GM08714 (cell line): Measurements from ENCODE around the gene TRIM69.
A peak's percentile ranks its signal among the peaks of the same experiment; 100 is the strongest.
"Not testable (repeated sequence)": the region's sequence is repeated elsewhere in the genome, so short reads cannot be mapped to it uniquely, and the experiment has no call there.

ENCODE experiments used
- H3K4me3 ChIP-seq: fragments of 200-500 bp; sonication (Bioruptor generic); 2 replicates; pipeline ENCODE4 v1.5.1; 2014; ENCODE audit warnings: mild to moderate bottlenecking, low read length, inconsistent platforms
- ZNF274 ChIP-seq: IDR thresholded peaks from 2 replicates; pipeline ENCODE4 v1.6.1; 2012; ENCODE audit warnings: mild to moderate bottlenecking, low read depth, low read length

TRIM69 gene

GRCh38 chr15:44711743-44712345 lies 24.5 kb upstream of the TRIM69 start:
- H3K4me3 ChIP-seq = peak overlapping the region; percentile 96
- TF ChIP-seq ZNF274 = no peak

- TF ChIP-seq ZNF274 = no peak
- H3K4me3 ChIP-seq = peak overlapping the region; percentile 96
Observed at GRCh38 chr15:44712346-44713005, 23.9 kb upstream of the TRIM69 start.

- H3K4me3 ChIP-seq = peak overlapping the region; percentile 96
- no peak for TF ChIP-seq ZNF274
Observed at GRCh38 chr15:44713006-44713966, 23.0 kb upstream of the TRIM69 start.

- peak overlapping the region; percentile 96 for H3K4me3 ChIP-seq
- no peak for TF ChIP-seq ZNF274
Observed at GRCh38 chr15:44715142-44715796, 21.1 kb upstream of the TRIM69 start.

DNA sequence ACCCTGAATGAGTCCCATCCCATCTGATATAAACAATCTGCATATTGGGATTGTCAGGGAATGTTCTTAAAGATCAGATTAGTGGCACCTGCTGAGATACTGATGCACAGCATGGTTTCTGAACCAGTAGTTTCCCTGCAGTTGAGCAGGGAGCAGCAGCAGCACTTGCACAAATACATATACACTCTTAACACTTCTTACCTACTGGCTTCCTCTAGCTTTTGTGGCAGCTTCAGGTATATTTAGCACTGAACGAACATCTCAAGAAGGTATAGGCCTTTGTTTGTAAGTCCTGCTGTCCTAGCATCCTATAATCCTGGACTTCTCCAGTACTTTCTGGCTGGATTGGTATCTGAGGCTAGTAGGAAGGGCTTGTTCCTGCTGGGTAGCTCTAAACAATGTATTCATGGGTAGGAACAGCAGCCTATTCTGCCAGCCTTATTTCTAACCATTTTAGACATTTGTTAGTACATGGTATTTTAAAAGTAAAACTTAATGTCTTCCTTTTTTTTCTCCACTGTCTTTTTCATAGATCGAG lies 20.5 kb upstream of the TRIM69 start:
- H3K4me3 ChIP-seq = peak overlapping the region; percentile 96
- no peak for TF ChIP-seq ZNF274

- TF ChIP-seq ZNF274 = no peak
- H3K4me3 ChIP-seq = no peak overlapping the region
Observed at GRCh38 chr15:44716983-44717602, 19.2 kb upstream of the TRIM69 start.

DNA sequence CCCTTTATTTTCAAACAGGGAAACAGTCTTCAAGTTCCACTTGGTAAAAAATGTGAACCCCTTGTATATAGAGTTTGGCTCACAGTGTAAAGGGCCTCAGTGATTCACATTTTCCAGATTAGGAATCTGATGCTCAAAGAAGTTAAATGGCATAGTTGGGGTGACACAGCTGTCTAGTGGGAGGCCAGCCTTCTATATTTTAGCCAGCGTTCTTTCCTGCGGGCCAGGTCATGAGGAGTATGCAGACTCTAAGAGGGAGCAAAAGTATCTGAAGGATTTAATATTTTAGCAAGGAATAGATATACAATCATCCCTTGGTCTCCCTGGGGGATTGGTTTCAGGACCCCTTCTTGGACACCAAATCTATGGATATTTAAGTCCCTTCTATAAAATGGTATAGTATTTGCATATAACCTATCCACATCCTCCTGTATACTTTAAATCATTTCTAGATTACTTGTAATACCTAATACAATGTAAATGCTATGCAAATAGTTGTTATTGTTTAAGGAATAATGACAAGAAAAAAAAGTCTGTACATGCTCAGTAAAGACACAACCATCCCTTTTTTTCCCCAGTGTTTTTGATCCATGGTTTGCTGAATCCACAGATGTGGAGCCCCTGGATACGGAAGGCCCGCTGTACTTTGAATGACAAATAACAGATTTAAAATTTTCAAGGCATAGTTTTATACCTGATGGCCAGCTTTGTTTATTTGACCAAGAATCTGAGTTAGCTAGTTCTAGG lies 18.0 kb upstream of the TRIM69 start:
- peak overlapping the region; percentile 14; the same call in 1 of the 2 replicates for H3K4me3 ChIP-seq
- no peak for TF ChIP-seq ZNF274

- TF ChIP-seq ZNF274 = no peak
- no peak overlapping the region for H3K4me3 ChIP-seq
Observed at GRCh38 chr15:44718927-44719292, 17.4 kb upstream of the TRIM69 start.

GRCh38 chr15:44719293-44719999 lies 16.9 kb upstream of the TRIM69 start:
- TF ChIP-seq ZNF274 = no peak
- no peak overlapping the region for H3K4me3 ChIP-seq

- H3K4me3 ChIP-seq = not testable (repeated sequence)
Observed at GRCh38 chr15:44720000-44720435, 16.3 kb upstream of the TRIM69 start.

- TF ChIP-seq ZNF274 = no peak
- H3K4me3 ChIP-seq = no peak overlapping the region
Observed at GRCh38 chr15:44720460-44721176, 15.7 kb upstream of the TRIM69 start.

DNA sequence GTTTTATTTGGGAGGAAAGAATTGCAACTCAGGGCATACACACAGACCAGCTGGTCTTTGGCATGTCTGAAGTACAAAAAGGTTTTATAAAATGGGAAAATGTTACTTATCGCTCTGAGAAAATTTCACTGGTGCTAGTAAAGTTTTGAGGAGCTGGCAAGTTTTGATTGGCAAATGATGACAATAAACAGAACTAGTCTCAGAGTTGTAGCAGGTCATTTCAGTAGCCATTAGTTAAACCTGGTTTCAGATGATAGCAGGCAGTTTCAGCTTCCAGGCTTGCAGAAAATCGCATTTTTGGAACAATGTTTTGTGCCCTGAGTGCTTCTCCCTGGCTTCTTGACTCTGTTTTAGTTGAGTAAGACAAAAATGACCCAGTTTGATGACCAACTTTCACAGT lies 14.3 kb upstream of the TRIM69 start:
- H3K4me3 ChIP-seq = no peak overlapping the region
- TF ChIP-seq ZNF274 = no peak
